GM21515 (cell line): ENCODE results near the gene HPCAL4.

Experiments
- ATAC-seq: cut with Tn5 transposase; IDR thresholded peaks from one replicate; pipeline ENCODE4 v1.9.1; 2021; ENCODE audit not compliant: unreplicated experiment

Gene HPCAL4

GRCh38 chr1:39652554-39652953, 38.7 kb downstream of the HPCAL4 start:
- no peak for ATAC-seq

DNA sequence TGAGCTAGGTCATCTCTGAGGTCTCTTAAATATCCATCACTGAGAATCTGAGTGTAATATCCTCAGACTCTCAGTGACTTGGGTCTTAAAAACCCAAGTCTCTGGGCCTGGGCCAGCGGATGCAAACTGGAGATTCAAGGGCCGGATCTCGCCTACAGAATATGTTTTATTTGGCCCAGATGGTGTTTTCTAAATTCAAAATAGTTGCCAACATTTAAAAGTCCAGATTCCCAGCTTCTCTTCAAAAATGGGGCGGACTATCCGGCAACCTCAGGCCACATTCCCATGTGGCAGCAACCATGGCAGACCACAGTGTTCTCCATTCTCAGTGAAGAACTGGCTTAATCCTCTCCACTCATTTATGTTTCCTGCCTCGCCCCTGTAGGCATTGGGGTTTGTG, 39.1 kb downstream of the HPCAL4 start:
- no peak for ATAC-seq

GRCh38 chr1:39650431-39650830, 40.8 kb downstream of the HPCAL4 start:
- no peak for ATAC-seq

DNA sequence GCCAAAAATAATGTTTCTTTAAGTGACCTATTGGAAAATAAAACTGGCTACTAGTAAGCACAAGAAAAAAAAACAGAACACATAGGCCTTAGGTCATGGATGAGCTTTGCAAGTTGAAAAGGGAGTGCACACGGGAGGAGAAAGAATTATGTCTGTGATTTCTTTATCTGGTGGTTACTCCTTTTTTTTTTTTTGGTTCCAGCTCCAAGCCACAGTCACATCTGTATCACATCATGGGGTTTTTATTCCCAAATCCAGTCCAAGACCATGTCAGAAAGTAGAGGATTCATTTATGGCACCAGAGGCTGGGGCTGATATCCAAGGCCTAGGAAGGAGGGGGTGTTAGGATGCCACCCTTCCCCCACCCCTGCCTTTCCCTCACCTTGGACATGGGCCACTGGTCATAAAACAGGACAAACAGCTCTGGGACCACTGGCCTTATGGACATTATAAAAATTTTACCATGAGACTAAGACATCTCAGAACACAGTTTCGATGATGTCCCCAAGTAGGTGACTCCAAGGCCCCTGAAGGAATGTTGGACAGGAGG, 41.5 kb downstream of the HPCAL4 start:
- ATAC-seq, result no peak

DNA sequence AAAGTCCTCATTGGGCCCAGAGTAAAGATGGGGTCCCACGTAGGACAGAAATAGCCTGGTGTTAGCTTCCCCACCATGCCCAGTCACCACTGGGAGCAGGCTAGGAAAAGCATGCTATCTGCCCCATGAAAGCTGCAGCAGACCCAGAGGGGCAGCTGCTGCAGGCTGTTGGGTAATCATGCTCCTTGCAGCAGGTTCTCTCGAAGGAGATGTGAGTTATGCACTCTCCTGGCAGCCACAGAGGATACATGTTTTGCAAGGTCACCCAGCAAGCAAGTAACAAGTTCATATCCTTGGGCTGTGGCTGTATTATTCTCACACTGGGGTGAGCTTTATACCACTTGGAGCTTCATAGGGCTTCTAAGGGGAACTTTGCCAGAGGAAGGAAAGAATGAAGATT, 42.7 kb downstream of the HPCAL4 start:
- ATAC-seq, result no peak

- no peak for ATAC-seq
Observed at GRCh38 chr1:39647247-39647646, 44.0 kb downstream of the HPCAL4 start.

DNA sequence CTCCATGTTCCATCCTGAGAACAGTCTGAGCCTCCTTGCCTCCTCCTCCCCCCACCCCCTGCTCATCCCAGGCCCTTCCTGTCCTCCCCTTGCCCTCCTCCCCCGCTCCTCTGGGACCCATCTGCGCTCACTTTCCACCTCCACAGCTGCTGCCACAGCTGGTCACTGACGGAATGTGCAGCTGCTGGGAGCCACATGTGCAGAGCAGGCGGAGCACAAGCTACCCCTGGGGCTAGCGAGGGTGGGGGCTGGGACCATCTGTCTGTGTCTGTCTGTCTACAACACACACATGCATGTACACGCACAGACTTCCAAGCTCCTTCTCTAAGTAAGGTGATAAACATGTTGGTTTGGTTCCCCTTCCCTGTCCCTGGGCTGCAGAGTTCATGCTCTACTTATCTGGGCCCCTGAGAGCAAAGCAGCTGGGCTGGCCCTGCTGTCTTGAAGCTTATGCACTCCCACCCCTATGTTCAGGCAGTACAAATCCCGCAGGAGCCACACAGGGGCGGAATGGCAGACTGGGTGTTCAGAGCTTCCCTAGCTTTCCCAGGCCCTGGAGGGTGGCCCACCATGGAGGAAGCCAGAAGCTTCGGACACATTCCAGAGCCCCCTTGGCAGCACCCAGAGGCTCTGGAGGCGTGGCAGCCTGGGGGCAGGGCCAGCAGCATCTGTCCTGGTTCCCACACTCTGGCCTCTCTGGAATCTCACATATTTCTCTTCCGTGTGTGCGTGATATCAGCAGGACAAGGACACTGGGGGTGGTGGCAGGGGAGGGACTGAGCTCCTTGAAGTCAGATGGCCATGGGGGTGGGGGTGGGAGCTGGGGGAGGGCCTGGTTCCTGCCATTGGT, 44.8 kb downstream of the HPCAL4 start:
- ATAC-seq, result no peak

DNA sequence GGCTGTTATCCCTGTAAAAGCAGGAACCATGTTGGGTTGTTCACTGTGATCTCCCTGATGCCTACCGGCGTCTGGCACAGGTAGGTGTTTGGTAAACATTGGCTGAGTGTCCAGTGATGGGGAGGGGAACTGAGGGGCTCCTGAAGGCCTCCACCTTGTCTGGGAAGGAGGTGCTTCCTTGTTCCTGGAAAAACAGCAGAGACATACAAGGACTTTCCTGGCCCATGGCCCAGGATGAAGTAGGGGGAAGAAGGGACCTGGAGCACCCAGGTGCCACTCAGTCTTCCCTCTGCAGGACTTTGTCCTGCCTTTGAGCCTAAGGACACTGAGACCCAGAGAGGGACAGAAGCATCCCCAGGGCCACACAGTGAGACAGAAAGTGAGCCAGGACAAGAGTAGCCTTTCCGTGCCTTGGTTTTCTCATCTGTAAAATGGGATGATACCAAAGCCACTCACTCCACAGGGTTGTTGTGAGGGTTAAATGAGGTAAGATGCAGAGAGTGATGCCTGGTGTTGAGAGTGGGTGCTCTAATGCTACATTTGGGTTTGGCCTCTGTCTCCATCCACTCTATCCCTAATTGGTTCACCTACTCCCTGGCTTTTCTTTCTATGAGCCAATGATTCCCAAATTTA, 45.7 kb downstream of the HPCAL4 start:
- ATAC-seq, result no peak

- no peak for ATAC-seq
Observed at GRCh38 chr1:39643705-39644104, 47.5 kb downstream of the HPCAL4 start.

DNA sequence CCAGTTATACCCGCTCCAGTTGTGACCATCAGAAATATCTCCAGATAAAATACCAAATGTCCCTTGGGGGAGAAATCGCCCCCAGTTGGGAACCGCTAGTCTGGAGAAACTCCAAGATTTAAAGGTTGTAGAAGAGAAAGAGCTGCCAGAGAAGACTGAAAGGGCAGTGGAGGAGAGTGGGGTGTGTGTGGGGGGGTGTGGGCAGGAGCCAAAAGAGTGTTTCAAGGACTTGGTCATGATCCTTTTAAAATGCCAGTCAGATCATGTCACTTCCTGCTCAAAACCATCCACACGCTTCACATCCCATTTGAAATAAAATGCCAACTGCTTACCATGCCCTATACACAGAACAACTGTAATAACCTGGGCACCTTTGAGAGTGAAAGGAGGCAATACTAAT, 48.4 kb downstream of the HPCAL4 start:
- ATAC-seq, result no peak

DNA sequence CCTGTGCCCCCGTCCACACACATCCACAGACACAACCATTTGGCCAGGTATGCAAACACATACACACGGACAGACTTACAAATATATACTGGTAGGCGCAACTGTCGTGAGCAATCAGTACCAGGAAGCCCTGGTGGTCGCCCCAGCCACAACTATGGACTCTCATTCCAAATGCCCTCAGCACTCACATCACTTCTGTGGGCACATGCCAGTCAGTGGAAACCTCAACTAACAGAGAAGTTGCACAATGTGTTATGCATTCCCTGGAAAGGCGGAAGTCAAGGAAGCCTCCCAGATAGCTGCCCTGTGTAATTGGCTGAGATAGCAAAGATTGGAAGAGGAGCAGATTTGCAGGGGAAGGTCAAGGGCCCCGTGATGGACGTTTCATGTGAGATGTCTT, 50.4 kb downstream of the HPCAL4 start:
- ATAC-seq, result no peak

- ATAC-seq, result no peak
Observed at GRCh38 chr1:39639305-39640130, 51.7 kb downstream of the HPCAL4 start, which contains the start of gene HEYL. Gene HEYL, minus strand, starts transcription at chr1:39639643. Its CDS starts 18 bp downstream, at chr1:39639625.

DNA sequence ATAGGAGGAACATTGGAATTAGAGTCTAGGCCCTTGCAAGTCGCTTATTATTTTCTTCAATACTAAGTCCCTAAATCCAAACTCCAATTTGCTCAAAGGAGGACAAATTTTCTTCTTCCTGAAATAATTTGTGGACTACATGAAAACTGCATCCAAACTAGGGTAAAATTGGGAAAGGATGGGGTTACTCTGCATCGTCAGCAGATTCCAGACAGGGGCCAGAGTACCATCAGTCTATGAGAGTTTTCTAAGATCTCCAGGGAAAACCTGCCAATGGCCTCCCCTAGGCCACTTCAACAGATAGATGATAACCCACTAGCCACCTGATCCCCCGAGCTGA, 52.3 kb downstream of the HPCAL4 start:
- ATAC-seq, result no peak

GRCh38 chr1:39637361-39637760, 53.9 kb downstream of the HPCAL4 start:
- ATAC-seq, result no peak

DNA sequence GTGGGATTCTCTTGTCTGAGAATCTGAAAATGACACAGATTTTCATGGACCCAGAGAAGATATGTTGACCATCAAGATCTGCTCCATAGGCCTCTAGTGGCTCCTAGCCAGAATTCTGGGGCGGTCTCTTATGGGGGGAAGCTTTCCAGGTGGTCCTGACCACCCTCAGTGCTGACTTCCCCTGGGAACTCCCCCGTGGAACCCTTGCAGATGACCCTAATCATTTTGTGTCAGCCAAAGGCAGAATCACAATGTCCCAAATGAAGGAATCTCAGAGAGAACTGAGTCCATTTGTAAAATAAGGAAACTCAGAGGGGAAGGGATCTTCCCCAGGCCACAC, 55.4 kb downstream of the HPCAL4 start:
- ATAC-seq, result no peak

- no peak for ATAC-seq
Observed at GRCh38 chr1:39635205-39635870, 55.9 kb downstream of the HPCAL4 start.

DNA sequence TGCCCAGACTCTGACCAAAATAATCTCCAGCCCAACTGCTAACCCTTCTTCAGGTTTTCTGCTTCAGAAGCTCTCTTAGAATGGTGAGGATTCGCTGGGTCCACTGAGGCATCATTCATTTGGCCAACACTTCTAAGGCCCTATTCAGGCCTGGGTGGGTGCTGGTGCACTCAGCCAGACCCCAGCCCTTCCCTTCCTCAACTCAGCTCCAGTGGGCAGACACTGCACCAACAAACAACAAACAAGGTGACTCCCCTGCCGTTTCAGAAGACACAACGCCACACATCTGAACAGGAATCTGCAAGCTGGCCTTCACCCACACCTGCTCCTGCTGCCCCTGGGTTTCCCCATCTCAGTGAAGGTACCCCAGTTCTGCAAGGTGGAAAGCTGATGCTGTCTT, 57.8 kb downstream of the HPCAL4 start:
- no peak for ATAC-seq

GRCh38 chr1:39632682-39633417, 58.4 kb downstream of the HPCAL4 start:
- ATAC-seq, result no peak

DNA sequence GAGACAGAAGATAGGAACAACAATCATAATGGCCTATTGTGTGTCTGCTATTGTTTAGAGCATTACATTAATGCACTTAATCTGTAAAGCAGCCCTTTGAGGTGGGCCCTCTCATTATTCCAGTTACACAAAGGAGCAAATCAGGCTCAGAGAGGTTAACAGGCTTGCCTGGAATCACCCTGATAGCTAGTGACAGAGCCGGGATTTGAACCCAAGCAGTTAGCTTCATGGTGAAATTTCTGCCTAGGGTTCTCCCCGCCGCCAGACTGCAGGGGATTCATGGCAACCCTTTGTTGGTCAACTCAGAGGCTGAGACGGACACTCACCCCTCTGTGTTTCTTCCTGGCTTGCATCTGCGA, 58.9 kb downstream of the HPCAL4 start:
- no peak for ATAC-seq
